GM23248 (cell line): ENCODE measurements around the gene CEP43. TPM values are rescaled to one million over a fixed set of nuclear protein-coding genes. Genes with fewer than 3 reads are reported as not detected.
A peak's percentile ranks its signal among the peaks of the same experiment; 100 is the strongest.

ENCODE experiments used
- DNase-seq: peaks from one replicate; pipeline ENCODE4 v3.0.0-alpha.2; 2015
- H2AFZ ChIP-seq: fragments of 200-600 bp; sonication (generic); 2 replicates; pipeline ENCODE4 v1.6.1; 2016; ENCODE audit warnings: antibody characterized with exemption
- H3F3A ChIP-seq: fragments of 200-600 bp; sonication (generic); 2 replicates; pipeline ENCODE4 v1.6.1; 2016; ENCODE audit warnings: mild to moderate bottlenecking, antibody characterized with exemption, mixed run types; ENCODE audit not compliant: insufficient read depth
- H3K27ac ChIP-seq: fragments of 200-600 bp; sonication (generic); 2 replicates; pipeline ENCODE4 v1.5.1; 2016; ENCODE audit warnings: mild to moderate bottlenecking
- H3K27me3 ChIP-seq: fragments of 200-600 bp; sonication (generic); replicated peaks from 2 replicates; pipeline ENCODE4 v1.6.1; 2016; ENCODE audit warnings: mild to moderate bottlenecking; ENCODE audit not compliant: insufficient read depth
- H3K36me3 ChIP-seq: fragments of 200-600 bp; sonication (generic); 2 replicates; pipeline ENCODE4 v1.6.1; 2016; ENCODE audit warnings: low read depth, mild to moderate bottlenecking
- H3K4me1 ChIP-seq: fragments of 200-600 bp; sonication (generic); 2 replicates; pipeline ENCODE4 v1.6.1; 2016; ENCODE audit warnings: mild to moderate bottlenecking; ENCODE audit not compliant: insufficient read depth
- H3K4me2 ChIP-seq: fragments of 200-600 bp; sonication (generic); one replicate; pipeline ENCODE4 v1.6.1; 2016; ENCODE audit warnings: mild to moderate bottlenecking; ENCODE audit not compliant: unreplicated experiment
- H3K4me3 ChIP-seq: fragments of 200-600 bp; sonication (generic); 2 replicates; pipeline ENCODE4 v1.5.1; 2016; ENCODE audit warnings: mild to moderate bottlenecking
- H3K79me2 ChIP-seq: fragments of 200-600 bp; sonication (generic); 2 replicates; pipeline ENCODE4 v1.6.1; 2016; ENCODE audit warnings: mild to moderate bottlenecking; ENCODE audit not compliant: insufficient read depth
- H3K9ac ChIP-seq: fragments of 200-600 bp; sonication (generic); 2 replicates; pipeline ENCODE4 v1.6.1; 2016; ENCODE audit warnings: mild to moderate bottlenecking
- H3K9me2 ChIP-seq: fragments of 200-600 bp; sonication (generic); 2 replicates; pipeline ENCODE4 v1.6.1; 2016; ENCODE audit warnings: mixed run types, mild to moderate bottlenecking, moderate library complexity; ENCODE audit not compliant: insufficient read depth
- H3K9me3 ChIP-seq: fragments of 200-600 bp; sonication (generic); one replicate; pipeline ENCODE4 v1.6.1; 2017; ENCODE audit warnings: low read depth
- H4K20me1 ChIP-seq: fragments of 200-600 bp; sonication (generic); 2 replicates; pipeline ENCODE4 v1.6.0; 2016; ENCODE audit not compliant: insufficient read depth
- EZH2 ChIP-seq: fragments of 200-600 bp; sonication (generic); IDR thresholded peaks from 2 replicates; pipeline ENCODE4 v1.6.1; 2018; ENCODE audit warnings: antibody characterized with exemption, mild to moderate bottlenecking; ENCODE audit not compliant: insufficient read depth, poor library complexity, severe bottlenecking
- EZH2phosphoT487 ChIP-seq: fragments of 200-600 bp; sonication (generic); IDR thresholded peaks from 2 replicates; pipeline ENCODE4 v1.6.1; 2018; ENCODE audit warnings: antibody characterized with exemption, moderate library complexity, mild to moderate bottlenecking, low read depth; ENCODE audit not compliant: insufficient read depth
- WGBS, 2 experiments: methylation state at CpG; one replicate each; pipeline ENCODE4 v1.1.6; 2015 to 2017; ENCODE audit warnings: low lambda C conversion rate in 2 of 2, low coverage in 1 of 2; ENCODE audit errors: missing lambda C conversion rate in 2 of 2; 5-methylcytosine and 5-hydroxymethylcytosine counted together
- in situ Hi-C: fragments of 300-500 bp; cut with MboI; formaldehyde crosslinking; loops from 2 replicates; pipeline ENCODE4 v1.15.0; 2020
- polyA plus RNA-seq: library from polyadenylated mRNA; unstranded; fragments of >200 nt; fragmentation: Nextera tagmentation; extraction: Ambion mirVana; gene quantifications from 2 replicates; pipeline ENCODE4 v1.2.1, GENCODE V29; 2016
- total RNA-seq: library from RNA; depleted of rRNA; stranded (reverse); fragments of >200 nt; shearing (Covaris generic); gene quantifications from 2 replicates; pipeline ENCODE4 v1.2.3, GENCODE V29; 2014

The CEP43 gene
- total and polyA plus RNA-seq, 2 experiments from 2014 or later, result 16.4 to 25.2 TPM

GRCh38 chr6:167030222-167031072 is 31.2 kb downstream of the CEP43 start:
- H3K9me3 ChIP-seq, result no peaks in the 10 kb centered on the region
- H3K9me2 ChIP-seq, result no peaks in the 10 kb centered on the region
- no peak overlapping the region for H3K27ac ChIP-seq
- WGBS, 2 experiments, result 82 to 87% methylated on average over 11 of the region's 11 CpGs
- H2AFZ ChIP-seq, result no peak overlapping the region
- peaks cover 37% of the 10 kb centered on the region for H3K36me3 ChIP-seq
- in situ Hi-C loops, result no loop called here
- H3K27me3 ChIP-seq, result no peaks in the 10 kb centered on the region
- H3K4me2 ChIP-seq, result no peak overlapping the region
- no peaks in the 10 kb centered on the region for H3F3A ChIP-seq
- no peaks in the 10 kb centered on the region for H4K20me1 ChIP-seq
- no peaks in the 10 kb centered on the region for H3K79me2 ChIP-seq
- no peak for DNase-seq
- H3K4me1 ChIP-seq, result peaks cover 3% of the 10 kb centered on the region; the same call in 1 of the 2 replicates
- H3K4me3 ChIP-seq, result no peak overlapping the region
- no peak for TF ChIP-seq EZH2phosphoT487
- no peak for TF ChIP-seq EZH2
- no peak overlapping the region for H3K9ac ChIP-seq

- Histone ChIP-seq H3K4me2 (no peak overlapping the region), H3K9me2 (no peaks in the 10 kb centered on the region), H3K36me3 (peaks cover 32% of the 10 kb centered on the region), H3F3A (no peaks in the 10 kb centered on the region), H2AFZ (no peak overlapping the region), H3K4me1 (peaks cover 3% of the 10 kb centered on the region; the same call in 1 of the 2 replicates), H3K4me3 (no peak overlapping the region), H4K20me1 (no peaks in the 10 kb centered on the region), H3K9ac (no peak overlapping the region), H3K79me2 (no peaks in the 10 kb centered on the region), H3K27me3 (no peaks in the 10 kb centered on the region), H3K27ac (no peak overlapping the region), H3K9me3 (no peaks in the 10 kb centered on the region)
- TF ChIP-seq EZH2 (no peak), EZH2phosphoT487 (no peak)
- in situ Hi-C loops, result no loop called here
- WGBS, 2 experiments, result 95 to 99% methylated on average over 6 of the region's 6 CpGs
- peak; percentile 20 for DNase-seq
Measured at GRCh38 chr6:167031082-167031709, 32.0 kb downstream of the CEP43 start.

- in situ Hi-C loops, result no loop called here
- Histone ChIP-seq H3K9me3 (no peaks in the 10 kb centered on the region), H3K4me1 (peaks cover 3% of the 10 kb centered on the region; the same call in 1 of the 2 replicates), H4K20me1 (no peaks in the 10 kb centered on the region), H3K4me2 (no peak overlapping the region), H3K27ac (no peak overlapping the region), H3F3A (no peaks in the 10 kb centered on the region), H3K4me3 (no peak overlapping the region), H3K9me2 (no peaks in the 10 kb centered on the region), H2AFZ (no peak overlapping the region), H3K79me2 (no peaks in the 10 kb centered on the region), H3K36me3 (peaks cover 35% of the 10 kb centered on the region), H3K9ac (no peak overlapping the region), H3K27me3 (no peaks in the 10 kb centered on the region)
- WGBS, 2 experiments, result 97 to 98% methylated on average over 3 of the region's 3 CpGs
- DNase-seq, result no peak
- no peak for TF ChIP-seq EZH2phosphoT487
- TF ChIP-seq EZH2, result no peak
Measured at GRCh38 chr6:167034056-167034455, 34.9 kb downstream of the CEP43 start.

GRCh38 chr6:167037762-167038161 is 38.6 kb downstream of the CEP43 start:
- WGBS, 2 experiments, result 95 to 100% methylated on average over 3 of the region's 3 CpGs
- Histone ChIP-seq H3K4me3 (no peak overlapping the region), H3K9me2 (no peaks in the 10 kb centered on the region), H3K79me2 (no peaks in the 10 kb centered on the region), H3K9me3 (no peaks in the 10 kb centered on the region), H4K20me1 (no peaks in the 10 kb centered on the region), H3K9ac (no peak overlapping the region), H3K27me3 (no peaks in the 10 kb centered on the region), H3K4me1 (no peaks in the 10 kb centered on the region), H3K27ac (no peak overlapping the region), H3F3A (no peaks in the 10 kb centered on the region), H3K4me2 (no peak overlapping the region), H3K36me3 (peaks cover 45% of the 10 kb centered on the region), H2AFZ (no peak overlapping the region)
- no peak for DNase-seq
- in situ Hi-C loops, result no loop called here
- TF ChIP-seq EZH2phosphoT487 (no peak), EZH2 (no peak)
